Gastrocnemius medialis (tissue), 4 donors: ENCODE results near the gene PHKB.

Source experiments
- POLR2A ChIP-seq, 2 donors: fragments of 450-650 bp; IDR thresholded peaks; one replicate each; pipeline ENCODE4 v1.6.1; 2017; ENCODE audit warnings: antibody characterized with exemption in 2 of 2, mild to moderate bottlenecking in 2 of 2, moderate library complexity in 2 of 2
- TF ChIP-seq, protein P1 (sequence below), 5 experiments: fragments of 450-650 bp in 3 of 5; fragments of 200-600 bp in 2 of 5; sonication (generic) in 2 of 5; IDR thresholded peaks in 4 of 5; conservative IDR thresholded peaks in 1 of 5; 1 replicate in 4 of 5; 2 replicates in 1 of 5; pipeline ENCODE4 v1.5.1; 2016 to 2019; ENCODE audit warnings: antibody characterized with exemption in 5 of 5, mild to moderate bottlenecking in 3 of 5, moderate library complexity in 3 of 5

DNA sequence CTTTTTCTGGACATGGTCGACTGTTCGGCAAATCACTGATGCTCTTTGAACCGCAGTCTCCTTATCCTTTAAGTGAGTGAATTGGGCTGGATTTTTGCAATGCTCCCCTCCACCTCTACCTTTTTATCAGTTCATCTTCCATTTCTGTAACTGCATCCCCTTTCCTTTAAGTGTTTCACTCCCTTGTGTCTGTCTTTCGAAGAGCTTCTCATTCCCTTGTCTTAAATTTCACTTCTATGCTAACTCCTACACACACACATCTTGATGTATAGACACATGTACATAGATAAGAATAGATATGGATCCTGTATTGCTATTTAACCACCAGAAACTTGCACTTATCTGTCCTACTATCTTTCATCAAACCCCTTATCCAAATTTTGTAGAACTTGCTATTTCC is 250.7 kb downstream of the PHKB start:
- TF ChIP-seq, protein P1, sequence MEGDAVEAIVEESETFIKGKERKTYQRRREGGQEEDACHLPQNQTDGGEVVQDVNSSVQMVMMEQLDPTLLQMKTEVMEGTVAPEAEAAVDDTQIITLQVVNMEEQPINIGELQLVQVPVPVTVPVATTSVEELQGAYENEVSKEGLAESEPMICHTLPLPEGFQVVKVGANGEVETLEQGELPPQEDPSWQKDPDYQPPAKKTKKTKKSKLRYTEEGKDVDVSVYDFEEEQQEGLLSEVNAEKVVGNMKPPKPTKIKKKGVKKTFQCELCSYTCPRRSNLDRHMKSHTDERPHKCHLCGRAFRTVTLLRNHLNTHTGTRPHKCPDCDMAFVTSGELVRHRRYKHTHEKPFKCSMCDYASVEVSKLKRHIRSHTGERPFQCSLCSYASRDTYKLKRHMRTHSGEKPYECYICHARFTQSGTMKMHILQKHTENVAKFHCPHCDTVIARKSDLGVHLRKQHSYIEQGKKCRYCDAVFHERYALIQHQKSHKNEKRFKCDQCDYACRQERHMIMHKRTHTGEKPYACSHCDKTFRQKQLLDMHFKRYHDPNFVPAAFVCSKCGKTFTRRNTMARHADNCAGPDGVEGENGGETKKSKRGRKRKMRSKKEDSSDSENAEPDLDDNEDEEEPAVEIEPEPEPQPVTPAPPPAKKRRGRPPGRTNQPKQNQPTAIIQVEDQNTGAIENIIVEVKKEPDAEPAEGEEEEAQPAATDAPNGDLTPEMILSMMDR (IDR thresholded peaks at IDR 0.05 in 4 of 5, conservative IDR thresholded peaks at IDR 0.05 in 1 of 5), result no peak
- no peak for TF ChIP-seq POLR2A (IDR thresholded peaks at IDR 0.05)
